DMS153 (cell line): ENCODE results near the gene KBTBD3.

Experiments used
- DNase-seq: peaks from one replicate; lab custom pipeline; 2025; lab: John Stamatoyannopoulos, UW

KBTBD3 gene

GRCh38 chr11:106076919-106077608 is at the start of gene KBTBD3:
TSS of gene KBTBD3 (minus strand) at chr11:106077347. CDS start at chr11:106059097, 18,250 bp downstream.
- peak; percentile 98 for DNase-seq

- DNase-seq = no peak
These were observed 44.6 kb upstream of the KBTBD3 start for GRCh38 chr11:106121570-106122320.

GRCh38 chr11:106105986-106106385 is 28.8 kb upstream of the KBTBD3 start:
- DNase-seq = no peak

GRCh38 chr11:106101819-106102218 is 24.7 kb upstream of the KBTBD3 start:
- no peak for DNase-seq

GRCh38 chr11:106101370-106101769 is 24.2 kb upstream of the KBTBD3 start:
- no peak for DNase-seq

GRCh38 chr11:106098893-106099553 is 21.9 kb upstream of the KBTBD3 start:
- no peak for DNase-seq

GRCh38 chr11:106092446-106092845 is 15.3 kb upstream of the KBTBD3 start:
- no peak for DNase-seq

GRCh38 chr11:106091480-106092123 is 14.5 kb upstream of the KBTBD3 start:
- no peak for DNase-seq

GRCh38 chr11:106088896-106089295 is 11.7 kb upstream of the KBTBD3 start:
- no peak for DNase-seq

- DNase-seq = no peak
These were observed 10.8 kb upstream of the KBTBD3 start for GRCh38 chr11:106087815-106088435.

- no peak for DNase-seq
These were observed 9.7 kb upstream of the KBTBD3 start for GRCh38 chr11:106086850-106087249.

GRCh38 chr11:106086135-106086534 is 9.0 kb upstream of the KBTBD3 start:
- no peak for DNase-seq

- DNase-seq = no peak
These were observed 4.9 kb upstream of the KBTBD3 start for GRCh38 chr11:106082096-106082495.

GRCh38 chr11:106077609-106078455 is 685 bp upstream of the KBTBD3 start, which contains the start of gene AASDHPPT:
TSS of gene AASDHPPT (plus strand) at chr11:106077662. CDS start at chr11:106077711, 49 bp downstream.
- DNase-seq = no peak

GRCh38 chr11:106076171-106076918 is 802 bp downstream of the KBTBD3 start:
- no peak for DNase-seq

GRCh38 chr11:106072804-106073203 is 4.3 kb downstream of the KBTBD3 start:
- DNase-seq = peak; percentile 18

GRCh38 chr11:106070606-106071005 is 6.5 kb downstream of the KBTBD3 start:
- DNase-seq = no peak

GRCh38 chr11:106063009-106063408 is 14.1 kb downstream of the KBTBD3 start:
- no peak for DNase-seq

GRCh38 chr11:106061954-106062949 is 14.9 kb downstream of the KBTBD3 start:
- no peak for DNase-seq
